A549 treated with CORT108297 at 1 μM for 4 hours (cell line): ENCODE measurements around the gene CELA3B. TPM values are rescaled to one million over a fixed set of nuclear protein-coding genes. Genes with fewer than 3 reads are reported as not detected.

Source experiments
- total RNA-seq: library from RNA; stranded (reverse); fragments of 200-300 nt; extraction: Qiagen RNA extraction; gene quantifications from 5 replicates; pipeline ENCODE4 v1.2.3, GENCODE V29; 2022

The CELA3B gene, protein sequence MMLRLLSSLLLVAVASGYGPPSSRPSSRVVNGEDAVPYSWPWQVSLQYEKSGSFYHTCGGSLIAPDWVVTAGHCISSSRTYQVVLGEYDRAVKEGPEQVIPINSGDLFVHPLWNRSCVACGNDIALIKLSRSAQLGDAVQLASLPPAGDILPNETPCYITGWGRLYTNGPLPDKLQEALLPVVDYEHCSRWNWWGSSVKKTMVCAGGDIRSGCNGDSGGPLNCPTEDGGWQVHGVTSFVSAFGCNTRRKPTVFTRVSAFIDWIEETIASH
- total RNA-seq: not detected in 5 replicates

DNA sequence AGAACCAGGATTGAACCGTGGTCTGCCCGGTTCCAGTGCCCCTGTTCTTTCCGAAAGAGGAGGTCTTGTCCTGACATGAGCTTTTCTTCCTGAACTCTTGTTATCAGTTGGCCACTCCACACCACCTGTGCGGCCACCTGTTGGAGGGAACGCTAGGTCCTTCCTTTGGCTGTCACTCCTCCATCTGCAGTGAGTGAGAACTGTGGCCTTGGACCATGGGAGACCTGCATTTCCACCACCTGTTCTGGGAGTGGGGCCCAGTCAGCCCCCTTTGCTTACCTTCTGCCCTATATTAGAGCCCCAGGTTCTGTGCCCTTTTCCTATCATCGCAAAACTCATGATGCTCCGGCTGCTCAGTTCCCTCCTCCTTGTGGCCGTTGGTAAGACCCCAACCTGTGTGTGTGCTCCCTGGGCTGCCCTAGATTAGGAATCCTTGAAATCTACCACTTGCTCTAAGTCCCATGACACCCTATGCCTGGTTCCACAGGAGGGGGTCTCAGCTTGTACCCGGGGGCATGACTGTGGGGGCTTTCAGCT lies at the start of gene CELA3B:
Gene CELA3B, plus strand, starts transcription at position 320 of the 537 bp plus-strand sequence. Its CDS starts 18 bp downstream, at position 338.

DNA sequence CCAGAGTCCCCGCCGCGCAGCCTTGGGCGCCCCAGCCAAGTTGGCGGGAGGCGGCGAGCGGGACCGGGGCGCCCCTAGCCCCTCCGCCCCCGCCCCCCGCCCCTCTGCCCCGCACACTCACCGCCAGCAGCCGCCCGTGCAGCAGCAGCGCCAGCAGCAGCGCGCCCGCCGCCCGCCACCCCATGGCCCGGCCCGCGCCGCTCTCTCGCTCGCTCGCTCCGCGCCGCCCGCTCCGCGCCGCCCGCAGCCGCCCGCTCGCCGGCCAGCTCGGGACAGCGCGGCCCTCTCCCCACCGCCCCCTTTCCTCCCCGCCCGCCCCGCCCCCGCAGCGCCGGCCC lies 39.8 kb upstream of the CELA3B start, which contains the start of gene HSPG2:
Gene HSPG2, minus strand, starts transcription at position 277 of the 338 bp plus-strand sequence. Its CDS starts 93 bp downstream, at position 184.

DNA sequence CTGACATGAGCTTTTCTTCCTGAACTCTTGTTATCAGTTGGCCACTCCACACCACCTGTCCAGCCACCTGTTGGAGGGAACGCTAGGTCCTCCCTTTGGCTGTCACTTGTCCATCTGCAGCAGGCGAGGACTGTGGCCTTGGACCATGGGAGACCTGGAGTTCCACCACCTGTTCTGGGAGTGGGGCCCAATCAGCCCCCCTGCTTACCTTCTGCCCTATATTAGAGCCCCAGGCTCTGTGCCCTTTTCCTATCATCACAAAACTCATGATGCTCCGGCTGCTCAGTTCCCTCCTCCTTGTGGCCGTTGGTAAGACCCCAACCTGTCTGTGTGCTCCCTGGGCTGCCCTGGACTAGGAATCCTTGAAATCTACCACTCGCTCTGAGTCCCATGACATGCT lies 24.6 kb downstream of the CELA3B start, which contains the start of gene CELA3A:
Gene CELA3A, plus strand, starts transcription at position 249 of the 400 bp plus-strand sequence. Its CDS starts 18 bp downstream, at position 267.

Other genes with a start within 250 kb of the CELA3B start
- gene USP48, start 193.9 kb upstream of the CELA3B start, total RNA-seq: 15.4 to 20.3 TPM (median 18.1 TPM) in 5 replicates
- gene LDLRAD2, start 164.8 kb upstream of the CELA3B start, total RNA-seq: 0.07 to 0.12 TPM (median 0.09 TPM) in 5 replicates
- 51.5 to 69.4 TPM (median 62.1 TPM) in 5 replicates for gene HSPG2, start 39.7 kb upstream of the CELA3B start, total RNA-seq
- not detected in 5 replicates for gene CELA3A, start 24.6 kb downstream of the CELA3B start, total RNA-seq
- 143 to 221 TPM (median 146 TPM) in 5 replicates for gene CDC42, start 75.7 kb downstream of the CELA3B start, total RNA-seq
- 0.17 to 0.26 TPM (median 0.23 TPM) in 5 replicates for gene WNT4, start 166.1 kb downstream of the CELA3B start, total RNA-seq